Effector memory CD8-positive, alpha-beta T cell (primary cell): ENCODE results near the gene ELOVL1.

Experiments
- ATAC-seq: fragments of 150-1000 bp; cut with Tn5 transposase; replicated peaks from 2 replicates; pipeline ENCODE4 v1.10.0; 2021; ENCODE audit warnings: mild to moderate bottlenecking, moderate library complexity
- DNase-seq, 3 experiments: peaks; one replicate each; pipeline ENCODE4 v3.0.0; 2021
- H3K27ac Mint-ChIP-seq, 2 donors: one replicate each; pipeline ENCODE4 v1.8.0; 2022; ENCODE audit warnings: mild to moderate bottlenecking in 2 of 2, mixed read lengths in 2 of 2, moderate library complexity in 2 of 2
- H3K27me3 Mint-ChIP-seq, 2 donors: one replicate each; pipeline ENCODE4 v1.8.0; 2022; ENCODE audit warnings: mixed read lengths in 2 of 2
- H3K36me3 Mint-ChIP-seq: one replicate; pipeline ENCODE4 v1.8.0; 2022; ENCODE audit warnings: mild to moderate bottlenecking, moderate library complexity, mixed read lengths; ENCODE audit not compliant: insufficient read depth
- H3K4me1 Mint-ChIP-seq, 2 donors: one replicate each; pipeline ENCODE4 v1.8.0; 2022; ENCODE audit warnings: low read depth in 2 of 2, mixed read lengths in 2 of 2
- H3K4me3 Mint-ChIP-seq, 2 donors: one replicate each; pipeline ENCODE4 v1.8.0; 2022; ENCODE audit warnings: mild to moderate bottlenecking in 2 of 2, mixed read lengths in 2 of 2, moderate library complexity in 2 of 2
- H3K9me3 Mint-ChIP-seq, 2 donors: one replicate each; pipeline ENCODE4 v1.8.0; 2022; ENCODE audit warnings: mixed read lengths in 2 of 2

The ELOVL1 gene

DNA sequence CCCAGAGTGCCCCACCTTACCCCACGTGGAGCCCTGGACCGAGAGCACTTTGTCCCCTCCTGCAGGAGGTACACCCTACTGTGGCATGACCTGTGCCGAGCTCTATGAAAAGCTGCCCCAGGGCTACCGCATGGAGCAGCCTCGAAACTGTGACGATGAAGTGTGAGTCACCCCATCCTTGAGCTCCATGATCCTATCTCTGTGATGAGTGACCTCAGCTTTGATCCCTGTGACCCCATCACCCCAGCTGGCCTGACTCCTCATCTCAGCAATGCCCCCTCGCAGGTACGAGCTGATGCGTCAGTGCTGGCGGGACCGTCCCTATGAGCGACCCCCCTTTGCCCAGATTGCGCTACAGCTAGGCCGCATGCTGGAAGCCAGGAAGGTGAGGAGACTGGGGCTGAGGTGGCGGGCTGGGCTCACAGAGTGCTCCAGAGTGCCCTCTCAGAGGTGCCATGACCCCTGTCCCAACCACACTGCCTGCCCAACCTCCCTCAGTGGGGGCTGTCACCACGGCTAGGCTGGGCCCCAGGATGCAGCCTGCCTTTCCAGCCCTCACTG is 46.4 kb downstream of the ELOVL1 start:
- Mint-ChIP-seq H3K27me3 (peaks cover 0 to 11% of the 10 kb centered on the region in 2 donors), H3K27ac (no peak overlapping the region), H3K4me1 (peaks cover 0 to 2% of the 10 kb centered on the region in 2 donors), H3K4me3 (no peak overlapping the region), H3K36me3 (no peaks in the 10 kb centered on the region), H3K9me3 (peaks cover 0 to 5% of the 10 kb centered on the region in 2 donors)
- ATAC-seq (no peak), DNase-seq (no peak)

DNA sequence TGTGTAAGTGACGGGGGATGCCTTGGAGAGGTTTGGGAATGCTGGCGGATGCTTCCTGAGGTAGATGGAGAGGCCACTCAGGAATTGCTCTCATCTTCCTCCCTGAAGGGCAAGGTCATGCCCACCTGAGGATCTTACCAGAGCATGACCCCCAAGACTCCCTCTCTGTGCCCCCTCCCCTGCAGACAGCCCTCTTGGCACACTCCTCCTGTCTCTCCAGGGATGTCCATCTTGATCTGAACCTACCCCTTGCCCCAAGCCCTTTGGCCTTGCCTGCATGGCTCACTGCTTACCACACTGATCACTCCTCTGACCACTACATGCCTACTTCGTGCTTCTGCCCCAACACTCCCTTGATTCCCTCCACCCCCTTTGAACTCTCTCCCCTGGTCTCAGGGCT is 48.0 kb downstream of the ELOVL1 start:
- Mint-ChIP-seq H3K4me3 (no peak overlapping the region), H3K9me3 (peaks cover 0 to 3% of the 10 kb centered on the region in 2 donors), H3K36me3 (no peaks in the 10 kb centered on the region), H3K27me3 (peaks cover 0 to 11% of the 10 kb centered on the region in 2 donors), H3K27ac (no peak overlapping the region), H3K4me1 (peaks cover 0 to 2% of the 10 kb centered on the region in 2 donors)
- DNase-seq (no peak), ATAC-seq (no peak)

DNA sequence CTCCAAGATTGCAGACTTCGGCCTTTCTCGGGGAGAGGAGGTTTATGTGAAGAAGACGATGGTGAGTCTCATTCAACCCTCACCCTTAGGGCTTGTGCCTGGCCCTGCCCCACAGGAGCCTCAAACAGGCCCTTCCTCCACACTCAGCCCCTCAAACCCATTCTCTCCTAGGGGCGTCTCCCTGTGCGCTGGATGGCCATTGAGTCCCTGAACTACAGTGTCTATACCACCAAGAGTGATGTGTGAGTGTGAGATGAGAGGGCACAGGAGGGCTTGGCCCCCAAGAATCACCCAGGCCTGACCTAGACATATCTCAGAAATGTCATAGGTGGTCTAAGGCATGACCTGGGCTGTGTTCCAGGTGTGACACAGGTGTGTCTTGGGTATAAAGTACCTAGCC is 48.5 kb downstream of the ELOVL1 start:
- H3K27me3 Mint-ChIP-seq = peaks cover 0 to 11% of the 10 kb centered on the region in 2 donors
- H3K27ac Mint-ChIP-seq = no peak overlapping the region
- H3K4me1 Mint-ChIP-seq = peaks cover 0 to 2% of the 10 kb centered on the region in 2 donors
- H3K36me3 Mint-ChIP-seq = no peaks in the 10 kb centered on the region
- peaks cover 0 to 1% of the 10 kb centered on the region in 2 donors for H3K9me3 Mint-ChIP-seq
- no peak overlapping the region for H3K4me3 Mint-ChIP-seq
- DNase-seq = no peak
- ATAC-seq = no peak

DNA sequence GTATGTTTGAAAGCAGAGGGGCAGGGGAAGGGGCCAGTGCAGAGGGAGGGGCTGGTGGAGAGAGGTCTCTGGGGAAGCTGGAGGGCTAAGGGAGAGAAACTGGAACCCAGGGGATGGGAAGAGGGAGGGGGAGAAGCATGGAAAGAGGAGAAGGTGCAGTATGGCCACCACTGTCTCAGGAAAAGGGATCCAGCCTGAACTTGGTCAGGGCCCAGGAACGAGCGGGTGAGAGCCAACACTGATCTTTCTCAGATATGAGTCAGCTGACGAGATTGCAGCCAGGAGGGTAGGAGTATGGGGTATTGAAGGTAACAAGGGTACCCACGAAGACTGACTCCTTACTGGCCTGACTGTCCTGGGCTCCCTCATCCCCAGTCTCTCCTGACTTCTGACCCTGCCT is 49.0 kb downstream of the ELOVL1 start:
- ATAC-seq (no peak), DNase-seq (no peak)
- Mint-ChIP-seq H3K4me3 (no peak overlapping the region), H3K4me1 (no peaks in the 10 kb centered on the region), H3K27me3 (peaks cover 0 to 11% of the 10 kb centered on the region in 2 donors), H3K9me3 (no peaks in the 10 kb centered on the region), H3K36me3 (no peaks in the 10 kb centered on the region), H3K27ac (no peak overlapping the region)

DNA sequence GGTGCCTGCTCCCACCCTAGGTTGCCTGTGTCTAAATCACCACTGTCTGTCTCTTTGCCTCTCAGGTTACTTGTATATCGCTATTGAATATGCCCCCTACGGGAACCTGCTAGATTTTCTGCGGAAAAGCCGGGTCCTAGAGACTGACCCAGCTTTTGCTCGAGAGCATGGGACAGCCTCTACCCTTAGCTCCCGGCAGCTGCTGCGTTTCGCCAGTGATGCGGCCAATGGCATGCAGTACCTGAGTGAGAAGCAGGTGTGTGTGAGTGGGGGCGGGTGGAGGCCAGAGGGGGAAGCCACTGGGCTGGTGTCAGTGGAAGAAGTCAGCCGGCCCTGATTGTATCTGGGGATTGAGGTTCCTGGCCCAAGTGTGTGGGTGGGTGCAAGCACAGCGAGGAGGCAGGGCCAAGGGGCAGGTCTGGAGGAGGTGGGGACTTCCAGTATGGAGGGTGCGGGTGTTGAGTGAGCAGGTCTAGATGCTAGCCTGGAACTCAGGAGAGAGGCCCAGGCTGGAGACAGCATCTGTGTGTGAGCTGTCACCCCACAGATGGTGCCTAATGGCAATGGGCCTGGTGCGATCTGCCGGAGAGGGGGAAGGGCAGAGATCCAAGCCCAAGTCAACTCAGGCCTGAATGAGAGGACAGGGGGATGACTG is 49.9 kb downstream of the ELOVL1 start:
- H3K9me3 Mint-ChIP-seq = no peaks in the 10 kb centered on the region
- H3K27ac Mint-ChIP-seq = peak overlapping the region in 1 of 2 donors; percentile 31
- no peak for DNase-seq
- no peaks in the 10 kb centered on the region for H3K36me3 Mint-ChIP-seq
- no peak for ATAC-seq
- peaks cover 0 to 11% of the 10 kb centered on the region in 2 donors for H3K27me3 Mint-ChIP-seq
- H3K4me1 Mint-ChIP-seq = no peaks in the 10 kb centered on the region
- no peak overlapping the region for H3K4me3 Mint-ChIP-seq

DNA sequence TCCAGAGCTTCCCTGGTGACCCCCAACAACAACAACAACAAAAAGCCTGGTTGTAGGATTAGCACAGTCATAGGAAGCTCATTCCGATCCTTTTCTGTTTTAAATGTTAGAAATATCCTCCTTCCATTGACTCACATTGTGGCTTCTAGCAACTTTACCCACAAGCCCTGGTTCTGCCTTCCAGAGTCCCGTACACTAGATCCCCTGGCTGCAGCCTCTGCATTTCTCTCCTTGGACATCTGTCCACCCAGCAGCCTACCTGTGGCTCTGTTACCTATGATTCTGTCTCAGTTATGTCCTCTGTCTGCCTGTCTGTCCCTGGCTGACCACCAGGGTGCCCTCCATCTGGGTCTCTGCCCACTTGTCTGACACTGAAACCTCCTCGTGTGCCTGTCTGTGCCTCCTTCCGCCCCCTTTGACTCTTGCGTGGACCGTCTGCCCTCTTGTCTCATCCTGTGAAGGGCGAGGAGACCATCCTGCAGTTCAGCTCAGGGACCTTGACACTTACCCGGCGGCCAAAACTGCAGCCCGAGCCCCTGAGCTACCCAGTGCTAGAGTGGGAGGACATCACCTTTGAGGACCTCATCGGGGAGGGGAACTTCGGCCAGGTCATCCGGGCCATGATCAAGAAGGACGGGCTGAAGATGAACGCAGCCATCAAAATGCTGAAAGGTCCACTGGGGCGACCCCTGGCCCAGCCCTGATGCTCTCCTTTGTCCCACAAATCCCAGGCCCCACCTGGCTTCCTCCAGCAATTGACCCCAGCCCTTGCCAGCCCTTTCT is 50.9 kb downstream of the ELOVL1 start:
- no peak overlapping the region for H3K4me3 Mint-ChIP-seq
- no peak for DNase-seq
- no peaks in the 10 kb centered on the region for H3K4me1 Mint-ChIP-seq
- peak overlapping the region; percentile 31 to 56 for H3K27ac Mint-ChIP-seq
- H3K9me3 Mint-ChIP-seq = no peaks in the 10 kb centered on the region
- ATAC-seq = no peak
- H3K36me3 Mint-ChIP-seq = no peaks in the 10 kb centered on the region
- H3K27me3 Mint-ChIP-seq = peaks cover 0 to 11% of the 10 kb centered on the region in 2 donors

DNA sequence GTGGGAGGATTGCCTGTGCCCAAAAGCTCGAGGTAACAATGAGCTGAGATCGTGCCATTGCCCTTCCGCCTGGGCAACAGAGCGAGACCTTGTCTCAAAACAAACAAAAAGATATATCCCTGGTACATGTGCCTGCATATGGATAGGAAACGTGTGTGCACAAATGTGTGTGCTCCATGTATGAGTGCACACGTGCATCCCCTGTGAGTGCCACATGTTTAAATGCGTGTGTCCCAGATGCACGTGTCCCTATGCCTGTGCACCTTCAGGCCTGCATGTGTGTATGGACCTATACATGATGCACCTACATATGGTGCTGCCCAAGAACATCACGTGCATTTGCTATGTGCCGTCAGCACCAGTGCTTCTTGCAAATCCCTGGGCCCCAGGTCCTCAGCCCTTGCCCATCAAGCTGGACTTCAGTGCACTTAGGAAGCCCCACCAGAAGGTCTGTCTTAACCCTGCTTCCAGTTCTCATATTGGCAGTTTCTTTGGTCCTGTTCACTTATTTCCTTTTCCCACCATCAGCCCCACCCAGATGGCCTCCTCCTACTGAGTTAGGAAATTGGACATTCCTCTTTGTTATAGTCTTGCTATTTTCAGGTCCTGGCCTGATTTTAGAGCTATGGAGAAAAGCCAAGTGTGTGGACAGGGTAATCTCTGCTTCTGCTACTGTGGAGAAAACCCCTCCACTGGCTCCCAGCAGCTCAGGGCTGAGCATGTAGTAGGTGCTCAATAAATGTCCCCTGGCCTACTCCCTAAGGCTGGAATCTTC is 51.7 kb downstream of the ELOVL1 start:
- DNase-seq (no peak), ATAC-seq (no peak)
- Mint-ChIP-seq H3K9me3 (no peaks in the 10 kb centered on the region), H3K4me1 (no peaks in the 10 kb centered on the region), H3K36me3 (no peaks in the 10 kb centered on the region), H3K27ac (peak overlapping the region in 1 of 2 donors; percentile 56), H3K4me3 (no peak overlapping the region), H3K27me3 (peaks cover 0 to 11% of the 10 kb centered on the region in 2 donors)

DNA sequence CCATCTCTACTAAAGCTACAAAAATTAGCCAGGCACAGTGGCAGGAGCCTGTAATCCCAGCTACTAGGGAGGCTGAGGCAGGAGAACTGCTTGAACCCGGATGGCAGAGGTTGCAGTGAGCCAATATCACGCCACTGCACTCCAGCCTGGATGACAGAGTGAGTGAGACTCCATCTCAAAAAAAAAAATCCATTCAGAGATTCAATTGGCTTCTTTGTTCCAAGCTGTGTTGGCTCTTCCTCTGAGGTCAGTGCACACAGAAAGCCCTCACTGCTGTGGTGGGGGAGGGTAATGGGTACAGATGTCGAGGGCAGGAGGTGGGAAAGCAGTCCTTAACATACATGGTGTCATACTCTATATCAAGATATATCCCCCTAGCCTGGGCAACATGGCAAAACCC is 52.3 kb downstream of the ELOVL1 start:
- Mint-ChIP-seq H3K27ac (no peak overlapping the region), H3K9me3 (no peaks in the 10 kb centered on the region), H3K36me3 (no peaks in the 10 kb centered on the region), H3K4me3 (no peak overlapping the region), H3K4me1 (no peaks in the 10 kb centered on the region), H3K27me3 (peaks cover 0 to 11% of the 10 kb centered on the region in 2 donors)
- no peak for ATAC-seq
- DNase-seq = no peak

DNA sequence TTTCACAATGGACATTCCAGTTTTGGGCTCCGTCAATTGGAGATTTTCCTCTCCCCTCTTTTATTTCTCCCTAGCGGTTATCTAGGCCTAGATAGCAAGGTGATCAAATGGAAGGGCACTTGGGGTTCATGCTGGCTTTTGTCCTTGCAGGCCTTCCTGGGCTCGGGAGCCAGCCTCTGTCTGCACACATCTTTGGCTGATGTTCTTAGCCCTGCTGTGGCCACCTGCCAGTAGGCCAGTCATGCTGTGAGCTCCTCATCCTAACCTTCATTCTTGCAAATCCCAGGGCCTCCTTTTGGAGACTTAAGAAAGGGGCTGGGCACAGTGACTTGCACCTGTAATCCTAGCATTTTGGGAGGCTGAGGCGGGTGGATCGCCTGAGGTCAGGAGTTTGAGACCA is 53.6 kb downstream of the ELOVL1 start:
- DNase-seq (no peak), ATAC-seq (no peak)
- Mint-ChIP-seq H3K36me3 (no peaks in the 10 kb centered on the region), H3K4me1 (no peaks in the 10 kb centered on the region), H3K27ac (no peak overlapping the region), H3K9me3 (no peaks in the 10 kb centered on the region), H3K27me3 (peaks cover 8 to 11% of the 10 kb centered on the region in 2 donors), H3K4me3 (no peak overlapping the region)

DNA sequence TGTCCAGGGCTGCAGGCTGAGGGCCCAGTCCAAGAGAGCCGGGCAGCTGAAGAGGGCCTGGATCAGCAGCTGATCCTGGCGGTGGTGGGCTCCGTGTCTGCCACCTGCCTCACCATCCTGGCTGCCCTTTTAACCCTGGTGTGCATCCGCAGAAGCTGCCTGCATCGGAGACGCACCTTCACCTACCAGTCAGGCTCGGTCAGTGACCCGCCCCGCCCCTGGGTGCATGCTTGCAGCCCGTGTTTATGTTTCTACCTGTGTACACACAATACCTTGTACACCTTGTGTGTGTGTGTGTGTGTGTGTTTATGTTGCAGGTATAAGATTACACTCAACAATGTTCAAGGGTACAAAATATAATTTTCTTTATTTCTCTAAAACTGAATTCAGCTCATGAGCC is 54.0 kb downstream of the ELOVL1 start:
- H3K27me3 Mint-ChIP-seq = peaks cover 9 to 13% of the 10 kb centered on the region in 2 donors
- no peaks in the 10 kb centered on the region for H3K36me3 Mint-ChIP-seq
- no peak overlapping the region for H3K4me3 Mint-ChIP-seq
- ATAC-seq (no peak), DNase-seq (no peak)
- no peaks in the 10 kb centered on the region for H3K9me3 Mint-ChIP-seq
- no peaks in the 10 kb centered on the region for H3K4me1 Mint-ChIP-seq
- no peak overlapping the region for H3K27ac Mint-ChIP-seq
